GM18861 (cell line): ENCODE measurements around the gene GARIN5A.

Source experiments
- ATAC-seq: cut with Tn5 transposase; IDR thresholded peaks from one replicate; pipeline ENCODE4 v1.9.1; 2021; ENCODE audit not compliant: unreplicated experiment

The GARIN5A gene

GRCh38 chr19:50418176-50419021 is 58.2 kb downstream of the GARIN5A start, which contains the start of gene SPIB:
Gene SPIB, plus strand, starts transcription at chr19:50418938. Its CDS starts 25 bp downstream, at chr19:50418963.
- ATAC-seq: no peak

- ATAC-seq: no peak
These were observed 59.3 kb downstream of the GARIN5A start for GRCh38 chr19:50417111-50418081.
